Stimulated activated CD4-positive, alpha-beta T cell treated with anti-CD3 and anti-CD28 coated beads, TNF-alpha, amount 100 ng/mL, for 4 hours (primary cell): ENCODE results near the gene XG.
"Not testable (repeated sequence)": the region's sequence is repeated elsewhere in the genome, so short reads cannot be mapped to it uniquely, and the experiment has no call there.

ENCODE experiments used
- DNase-seq, 3 experiments: peaks; one replicate each; pipeline ENCODE4 v3.0.0-alpha.2; 2020; ENCODE audit warnings: low read depth in 3 of 3

XG gene

GRCh38 chrX:2780472-2781225, 28.8 kb downstream of the XG start:
- DNase-seq = not testable (repeated sequence)

- no peak for DNase-seq
These were observed 29.4 kb downstream of the XG start for GRCh38 chrX:2781226-2781571.

GRCh38 chrX:2781698-2782097, 29.9 kb downstream of the XG start:
- no peak for DNase-seq

- DNase-seq = no peak
These were observed 30.3 kb downstream of the XG start for GRCh38 chrX:2782171-2782570.

- no peak for DNase-seq
These were observed 30.9 kb downstream of the XG start for GRCh38 chrX:2782778-2783177.

GRCh38 chrX:2784026-2784425, 32.2 kb downstream of the XG start:
- DNase-seq = no peak

- no peak for DNase-seq
These were observed 33.7 kb downstream of the XG start for GRCh38 chrX:2785538-2785937.

- DNase-seq = no peak
These were observed 37.1 kb downstream of the XG start for GRCh38 chrX:2788980-2789379.

GRCh38 chrX:2789569-2789968, 37.7 kb downstream of the XG start:
- DNase-seq = no peak

GRCh38 chrX:2793752-2794151, 41.9 kb downstream of the XG start:
- DNase-seq = no peak

- no peak for DNase-seq
These were observed 42.5 kb downstream of the XG start for GRCh38 chrX:2794336-2794735.

- not testable (repeated sequence) for DNase-seq
These were observed 45.0 kb downstream of the XG start for GRCh38 chrX:2796808-2797207.

- no peak for DNase-seq
These were observed 47.5 kb downstream of the XG start for GRCh38 chrX:2799369-2799768.

- not testable (repeated sequence) for DNase-seq
These were observed 48.1 kb downstream of the XG start for GRCh38 chrX:2799980-2800379.

- no peak for DNase-seq
These were observed 49.4 kb downstream of the XG start for GRCh38 chrX:2801223-2801622.

- DNase-seq = not testable (repeated sequence)
These were observed 50.7 kb downstream of the XG start for GRCh38 chrX:2802376-2803090.

- DNase-seq = not testable (repeated sequence)
These were observed 51.6 kb downstream of the XG start for GRCh38 chrX:2803486-2803885.

- DNase-seq = not testable (repeated sequence)
These were observed 52.4 kb downstream of the XG start for GRCh38 chrX:2804106-2804843.

- not testable (repeated sequence) for DNase-seq
These were observed 53.0 kb downstream of the XG start for GRCh38 chrX:2804858-2805257.

- no peak for DNase-seq
These were observed 59.4 kb downstream of the XG start for GRCh38 chrX:2811271-2811670.

GRCh38 chrX:2812161-2812907, 60.5 kb downstream of the XG start:
- peak in 2 of 3 experiments; percentile 4 to 5 for DNase-seq

GRCh38 chrX:2817036-2817435, 65.2 kb downstream of the XG start:
- DNase-seq = no peak
